ENCODE data around the gene CSGALNACT2. TPM values are rescaled to one million over a fixed set of nuclear protein-coding genes. Genes with fewer than 3 reads are reported as not detected.

Gene CSGALNACT2
- total RNA-seq, 1 experiment from 2014 or later = 10.0 TPM

- Mint-ChIP-seq H3K9me3 (ENCODE audit: low read depth, unreplicated experiment) (no peaks in the 10 kb centered on the region), H3K4me3 (ENCODE audit: low read depth, unreplicated experiment) (no peak overlapping the region), H3K27me3 (ENCODE audit: unreplicated experiment) (no peaks in the 10 kb centered on the region), H3K36me3 (ENCODE audit: insufficient read depth, unreplicated experiment) (no peaks in the 10 kb centered on the region), H3K4me1 (ENCODE audit: low read depth, unreplicated experiment) (peaks cover 8% of the 10 kb centered on the region), H3K27ac (ENCODE audit: unreplicated experiment) (no peak overlapping the region)
- BruUV-seq (replicated peaks) = no TSS peak
- no peak for DNase-seq
- intact Hi-C loops (cut with micrococcal nuclease; ENCODE audit: unreplicated experiment) = no loop called here
- TF ChIP-seq, protein P1, sequence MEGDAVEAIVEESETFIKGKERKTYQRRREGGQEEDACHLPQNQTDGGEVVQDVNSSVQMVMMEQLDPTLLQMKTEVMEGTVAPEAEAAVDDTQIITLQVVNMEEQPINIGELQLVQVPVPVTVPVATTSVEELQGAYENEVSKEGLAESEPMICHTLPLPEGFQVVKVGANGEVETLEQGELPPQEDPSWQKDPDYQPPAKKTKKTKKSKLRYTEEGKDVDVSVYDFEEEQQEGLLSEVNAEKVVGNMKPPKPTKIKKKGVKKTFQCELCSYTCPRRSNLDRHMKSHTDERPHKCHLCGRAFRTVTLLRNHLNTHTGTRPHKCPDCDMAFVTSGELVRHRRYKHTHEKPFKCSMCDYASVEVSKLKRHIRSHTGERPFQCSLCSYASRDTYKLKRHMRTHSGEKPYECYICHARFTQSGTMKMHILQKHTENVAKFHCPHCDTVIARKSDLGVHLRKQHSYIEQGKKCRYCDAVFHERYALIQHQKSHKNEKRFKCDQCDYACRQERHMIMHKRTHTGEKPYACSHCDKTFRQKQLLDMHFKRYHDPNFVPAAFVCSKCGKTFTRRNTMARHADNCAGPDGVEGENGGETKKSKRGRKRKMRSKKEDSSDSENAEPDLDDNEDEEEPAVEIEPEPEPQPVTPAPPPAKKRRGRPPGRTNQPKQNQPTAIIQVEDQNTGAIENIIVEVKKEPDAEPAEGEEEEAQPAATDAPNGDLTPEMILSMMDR (IDR thresholded peaks at IDR 0.05; ENCODE audit: unreplicated experiment) = no peak
- CTCF ChIA-PET = interaction anchor here (1.2 kb wide), 1 partner anchor 48 kb away, joined by 3 read pairs; no protein-coding TSS in a partner anchor
Measured at GRCh38 chr10:43153901-43154300, 15.7 kb downstream of the CSGALNACT2 start.

DNA sequence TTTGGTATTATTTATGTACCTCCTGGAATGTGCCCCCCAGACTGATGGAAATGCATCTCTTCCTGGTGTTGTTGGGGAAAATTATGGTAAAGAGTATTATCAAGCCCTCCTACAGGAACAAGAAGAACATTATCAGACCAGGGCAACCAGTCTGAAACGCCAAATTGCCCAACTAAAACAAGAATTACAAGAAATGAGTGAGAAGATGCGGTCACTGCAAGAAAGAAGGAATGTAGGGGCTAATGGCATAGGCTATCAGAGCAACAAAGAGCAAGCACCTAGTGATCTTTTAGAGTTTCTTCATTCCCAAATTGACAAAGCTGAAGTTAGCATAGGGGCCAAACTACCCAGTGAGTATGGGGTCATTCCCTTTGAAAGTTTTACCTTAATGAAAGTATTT lies 17.0 kb downstream of the CSGALNACT2 start:
- Mint-ChIP-seq H3K4me3 (ENCODE audit: low read depth, unreplicated experiment) (no peak overlapping the region), H3K27me3 (ENCODE audit: unreplicated experiment) (no peaks in the 10 kb centered on the region), H3K36me3 (ENCODE audit: insufficient read depth, unreplicated experiment) (no peaks in the 10 kb centered on the region), H3K4me1 (ENCODE audit: low read depth, unreplicated experiment) (peaks cover 8% of the 10 kb centered on the region), H3K27ac (ENCODE audit: unreplicated experiment) (no peak overlapping the region), H3K9me3 (ENCODE audit: low read depth, unreplicated experiment) (no peaks in the 10 kb centered on the region)
- TF ChIP-seq, protein P1 (IDR thresholded peaks at IDR 0.05; ENCODE audit: unreplicated experiment) = no peak
- BruUV-seq (replicated peaks) = no TSS peak
- CTCF ChIA-PET = interaction anchor here (0.6 to 1.2 kb wide), 2 partner anchors 47 to 290 kb away, joined by 3 read pairs; no protein-coding TSS in a partner anchor
- no peak for DNase-seq
- intact Hi-C loops (cut with micrococcal nuclease; ENCODE audit: unreplicated experiment) = no loop called here

DNA sequence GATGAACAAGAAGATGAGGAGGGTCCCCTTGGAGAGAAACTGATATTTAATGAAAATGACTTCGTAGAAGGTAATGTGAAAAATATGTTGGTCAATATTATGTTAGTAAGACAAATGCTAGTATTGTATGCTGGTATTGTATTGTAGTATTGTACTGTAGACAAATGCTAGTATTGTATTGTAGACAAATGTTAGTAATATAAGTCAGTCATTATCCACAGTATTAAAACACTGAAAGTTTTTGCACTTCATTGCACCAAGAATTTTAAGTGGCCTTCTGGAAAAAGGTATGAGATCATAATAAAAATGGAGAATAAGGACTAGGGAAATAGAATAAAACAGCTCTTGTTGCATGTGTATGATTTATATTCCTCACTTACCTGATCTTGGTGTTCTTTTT lies 17.5 kb downstream of the CSGALNACT2 start:
- DNase-seq = no peak
- no TSS peak for BruUV-seq (replicated peaks)
- Mint-ChIP-seq H3K4me3 (ENCODE audit: low read depth, unreplicated experiment) (no peak overlapping the region), H3K27me3 (ENCODE audit: unreplicated experiment) (no peaks in the 10 kb centered on the region), H3K4me1 (ENCODE audit: low read depth, unreplicated experiment) (peaks cover 12% of the 10 kb centered on the region), H3K9me3 (ENCODE audit: low read depth, unreplicated experiment) (no peaks in the 10 kb centered on the region), H3K27ac (ENCODE audit: unreplicated experiment) (no peak overlapping the region), H3K36me3 (ENCODE audit: insufficient read depth, unreplicated experiment) (no peaks in the 10 kb centered on the region)
- CTCF ChIA-PET = no interaction called here
- intact Hi-C loops (cut with micrococcal nuclease; ENCODE audit: unreplicated experiment) = no loop called here
- TF ChIP-seq, protein P1 (IDR thresholded peaks at IDR 0.05; ENCODE audit: unreplicated experiment) = no peak

DNA sequence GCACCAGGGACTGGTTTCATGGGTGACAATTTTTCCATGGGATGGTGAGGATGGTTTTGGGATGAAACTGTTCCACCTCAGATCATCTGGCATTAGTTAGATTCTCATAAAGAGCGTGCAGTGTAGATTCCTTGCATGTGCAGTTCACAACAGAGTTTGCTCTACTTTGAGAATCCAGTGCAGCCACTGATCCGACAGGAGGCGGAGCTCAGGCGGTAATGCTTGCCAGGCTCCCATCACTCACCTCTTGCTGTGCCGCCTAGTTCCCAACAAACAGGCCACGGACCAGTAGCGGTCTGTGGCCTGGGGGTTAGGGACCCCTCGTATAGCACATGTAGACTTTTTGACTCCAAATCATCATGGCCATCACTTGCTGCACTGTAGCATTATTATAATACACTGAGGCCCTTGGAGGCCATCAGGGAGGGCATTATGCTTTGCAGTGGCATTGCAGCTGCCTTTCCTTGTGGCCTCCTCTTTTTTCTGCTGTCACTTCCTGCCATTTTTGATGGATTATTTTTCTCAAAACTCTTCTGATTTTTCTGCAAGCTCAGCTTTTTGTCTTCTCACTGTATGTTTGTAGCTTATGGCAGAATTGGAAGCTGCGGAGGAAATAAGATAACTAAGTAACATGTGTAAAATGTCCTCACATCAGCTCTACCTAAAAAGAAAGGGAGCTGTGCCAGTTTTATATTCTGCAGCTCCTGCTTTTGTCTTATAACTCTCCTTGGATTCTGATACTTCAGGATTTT lies 18.5 kb downstream of the CSGALNACT2 start:
- intact Hi-C loops (cut with micrococcal nuclease; ENCODE audit: unreplicated experiment) = no loop called here
- Mint-ChIP-seq H3K4me1 (ENCODE audit: low read depth, unreplicated experiment) (peaks cover 21% of the 10 kb centered on the region), H3K36me3 (ENCODE audit: insufficient read depth, unreplicated experiment) (no peaks in the 10 kb centered on the region), H3K4me3 (ENCODE audit: low read depth, unreplicated experiment) (no peak overlapping the region), H3K27ac (ENCODE audit: unreplicated experiment) (no peak overlapping the region), H3K9me3 (ENCODE audit: low read depth, unreplicated experiment) (no peaks in the 10 kb centered on the region), H3K27me3 (ENCODE audit: unreplicated experiment) (no peaks in the 10 kb centered on the region)
- CTCF ChIA-PET = interaction anchor here (0.6 kb wide), 1 partner anchor 1822 kb away, joined by 3 read pairs; the partner anchor contains the start of gene DEPP1
- TF ChIP-seq, protein P1 (IDR thresholded peaks at IDR 0.05; ENCODE audit: unreplicated experiment) = no peak
- no TSS peak for BruUV-seq (replicated peaks)
- DNase-seq = no peak
